SK-N-SH (cell line): ENCODE results near the gene PTPRG. TPM values are rescaled to one million over a fixed set of nuclear protein-coding genes. Genes with fewer than 3 reads are reported as not detected.

Experiments
- CTCF ChIA-PET: fragments of 300-600, 350-600 bp; formaldehyde crosslinking; extraction: SDS; loops from one replicate; lab custom pipeline; 2021; lab: Yijun Ruan, JAX
- POLR2A ChIA-PET: fragments of 350-600 bp; sonication (Branson Sonifier 250); formaldehyde crosslinking; extraction: SDS; loops from one replicate; lab custom pipeline; 2020; ENCODE audit warnings: antibody characterized with exemption, inconsistent platforms; lab: Yijun Ruan, JAX
- DNase-seq: peaks from one replicate; pipeline ENCODE4 v3.0.0; 2012
- H2AFZ ChIP-seq: fragments of 200-600 bp; sonication (generic); 2 replicates; pipeline ENCODE4 v1.8.1; 2016; ENCODE audit warnings: antibody characterized with exemption, mild to moderate bottlenecking, low read depth
- H3F3A ChIP-seq: fragments of 200-600 bp; sonication (generic); replicated peaks from 2 replicates; pipeline ENCODE3; 2016; ENCODE audit warnings: antibody characterized with exemption, mild to moderate bottlenecking; ENCODE audit not compliant: insufficient read depth
- H3K27ac ChIP-seq, 2 experiments: fragments of 200-500 bp in 1 of 2; fragments of 200-600 bp in 1 of 2; sonication (Bioruptor generic) in 1 of 2; sonication (generic), shearing (Covaris generic) in 1 of 2; 2 replicates each; pipeline versions ENCODE4 v1.5.1 to v1.6.1; 2014 to 2016; ENCODE audit warnings: low read depth in 2 of 2, inconsistent platforms in 1 of 2, low read length in 1 of 2, mild to moderate bottlenecking in 1 of 2, mixed read lengths in 1 of 2
- H3K27me3 ChIP-seq: fragments of 200-600 bp; sonication (generic), shearing (Covaris generic); 2 replicates; pipeline ENCODE4 v1.6.1; 2016; ENCODE audit warnings: mixed run types; ENCODE audit not compliant: insufficient read depth
- H3K36me3 ChIP-seq, 2 experiments: fragments of 200-500 bp in 1 of 2; fragments of 200-600 bp in 1 of 2; sonication (Bioruptor generic) in 1 of 2; sonication (generic) in 1 of 2; replicated peaks in 1 of 2; 2 replicates each; pipeline versions ENCODE3 to v1.5.1; 2014 to 2016; ENCODE audit warnings: low read length in 1 of 2, mild to moderate bottlenecking in 1 of 2; ENCODE audit not compliant: insufficient read depth in 2 of 2, control insufficient read depth in 1 of 2
- H3K4me1 ChIP-seq, 2 experiments: fragments of 200-500 bp in 1 of 2; fragments of 200-600 bp in 1 of 2; sonication (Bioruptor generic) in 1 of 2; sonication (generic), shearing (Covaris generic) in 1 of 2; 2 replicates each; pipeline versions ENCODE4 v1.5.1 to v1.6.1; 2014 to 2016; ENCODE audit warnings: low read depth in 1 of 2, low read length in 1 of 2, mixed run types in 1 of 2; ENCODE audit not compliant: insufficient read depth in 2 of 2, control insufficient read depth in 1 of 2
- H3K4me2 ChIP-seq: fragments of 200-600 bp; sonication (generic), shearing (Covaris generic); 2 replicates; pipeline ENCODE4 v1.6.1; 2017; ENCODE audit warnings: mixed run types
- H3K4me3 ChIP-seq, 2 experiments: fragments of 200-500 bp in 1 of 2; fragments of 200-600 bp in 1 of 2; sonication (Bioruptor generic) in 1 of 2; sonication (generic), shearing (Covaris generic) in 1 of 2; 2 replicates each; pipeline versions ENCODE4 v1.5.1 to v1.8.1; 2014 to 2016; ENCODE audit warnings: low read depth in 2 of 2, inconsistent platforms in 1 of 2, low read length in 1 of 2, mild to moderate bottlenecking in 1 of 2, mixed read lengths in 1 of 2, moderate library complexity in 1 of 2
- H3K79me2 ChIP-seq: fragments of 200-600 bp; sonication (generic); 2 replicates; pipeline ENCODE4 v1.8.1; 2017; ENCODE audit warnings: mild to moderate bottlenecking; ENCODE audit not compliant: insufficient read depth
- H3K9ac ChIP-seq: fragments of 200-600 bp; sonication (generic); 2 replicates; pipeline ENCODE4 v1.6.1; 2017; ENCODE audit warnings: mixed run types
- H3K9me2 ChIP-seq: fragments of 200-600 bp; sonication (generic); 2 replicates; pipeline ENCODE4 v1.6.1; 2017; ENCODE audit warnings: mixed run types
- H3K9me3 ChIP-seq: fragments of 200-600 bp; sonication (generic); 2 replicates; pipeline ENCODE4 v1.6.1; 2017; ENCODE audit warnings: mixed run types, mild to moderate bottlenecking, moderate library complexity
- H4K20me1 ChIP-seq: fragments of 200-600 bp; sonication (generic); 2 replicates; pipeline ENCODE4 v1.6.1; 2017; ENCODE audit warnings: mild to moderate bottlenecking, mixed run types; ENCODE audit not compliant: insufficient read depth
- EZH2phosphoT487 ChIP-seq: fragments of 200-600 bp; sonication (generic); IDR thresholded peaks from 2 replicates; pipeline ENCODE4 v1.6.1; 2017; ENCODE audit warnings: low read depth, mixed run types, mild to moderate bottlenecking, antibody characterized with exemption, moderate library complexity, borderline replicate concordance
- FOSL2 ChIP-seq: IDR thresholded peaks from 2 replicates; pipeline ENCODE4 v1.4.0; 2012; ENCODE audit warnings: low read depth, mild to moderate bottlenecking, moderate library complexity, borderline replicate concordance
- FOXJ3 ChIP-seq: sonication (generic); formaldehyde crosslinking; IDR thresholded peaks from 2 replicates; pipeline ENCODE4 v1.5.1; 2020; ENCODE audit warnings: mild to moderate bottlenecking, missing genetic modification reagents
- FOXM1 ChIP-seq: IDR thresholded peaks from 2 replicates; pipeline ENCODE4 v1.4.0; 2012; ENCODE audit warnings: low read depth, mild to moderate bottlenecking
- GABPA ChIP-seq: IDR thresholded peaks from 2 replicates; pipeline ENCODE4 v1.4.0; 2012; ENCODE audit warnings: low read depth, mild to moderate bottlenecking
- MXI1 ChIP-seq: IDR thresholded peaks from 2 replicates; pipeline ENCODE4 v1.6.1; 2012; ENCODE audit warnings: mild to moderate bottlenecking, low read depth, low read length, improper control_type of control experiment
- NRF1 ChIP-seq: IDR thresholded peaks from 2 replicates; pipeline ENCODE4 v1.6.1; 2012; ENCODE audit warnings: low read depth, mild to moderate bottlenecking, low read length
- POLR2AphosphoS5 ChIP-seq: IDR thresholded peaks from 2 replicates; pipeline ENCODE4 v1.6.1; 2012; ENCODE audit warnings: low read depth, low read length
- RFX5 ChIP-seq: IDR thresholded peaks from 2 replicates; pipeline ENCODE4 v1.6.1; 2012; ENCODE audit warnings: mild to moderate bottlenecking, improper control_type of control experiment, low read length
- SIN3A ChIP-seq: IDR thresholded peaks from 2 replicates; pipeline ENCODE4 v1.6.1; 2012; ENCODE audit warnings: low read depth, mild to moderate bottlenecking, low read length, moderate library complexity, borderline replicate concordance
- SMC3 ChIP-seq: IDR thresholded peaks from 2 replicates; pipeline ENCODE4 v1.6.1; 2012; ENCODE audit warnings: low read depth, low read length, improper control_type of control experiment
- TAF1 ChIP-seq: IDR thresholded peaks from 2 replicates; pipeline ENCODE4 v1.6.1; 2012; ENCODE audit warnings: low read depth, mild to moderate bottlenecking, low read length, moderate library complexity, borderline replicate concordance
- TEAD4 ChIP-seq: IDR thresholded peaks from 2 replicates; pipeline ENCODE4 v1.4.0; 2012; ENCODE audit warnings: mild to moderate bottlenecking, borderline replicate concordance; ENCODE audit not compliant: insufficient read depth
- WGBS: methylation state at CpG from one replicate; pipeline ENCODE4 v1.1.6; 2017; ENCODE audit warnings: low lambda C conversion rate; 5-methylcytosine and 5-hydroxymethylcytosine counted together
- polyA plus RNA-seq, 3 experiments: library from polyadenylated mRNA; depleted of rRNA; stranded (reverse); fragments of >200 nt; gene quantifications; 2 replicates each; pipeline ENCODE4 v1.2.3, GENCODE V29; 2012
- TF ChIP-seq, protein P1 (sequence below): IDR thresholded peaks from 2 replicates; pipeline ENCODE4 v1.4.0; 2012; ENCODE audit warnings: low read depth
- TF ChIP-seq, protein P2 (sequence below): fragments of 150-350 bp; IDR thresholded peaks from 2 replicates; pipeline ENCODE4 v1.6.1; 2016; ENCODE audit warnings: mild to moderate bottlenecking, low read depth, low read length
- TF ChIP-seq, protein P3 (sequence below): IDR thresholded peaks from 2 replicates; pipeline ENCODE4 v1.4.0; 2012; ENCODE audit warnings: low read depth, borderline replicate concordance
- TF ChIP-seq, protein P4 (sequence below): fragments of 150-350 bp; IDR thresholded peaks from 2 replicates; pipeline ENCODE4 v1.6.1; 2017; ENCODE audit warnings: antibody characterized with exemption, low read length, low read depth, borderline replicate concordance

PTPRG gene
- polyA plus RNA-seq, 1 of the 3 experiments (the other 2 are of a cell fraction): 14.1 TPM

DNA sequence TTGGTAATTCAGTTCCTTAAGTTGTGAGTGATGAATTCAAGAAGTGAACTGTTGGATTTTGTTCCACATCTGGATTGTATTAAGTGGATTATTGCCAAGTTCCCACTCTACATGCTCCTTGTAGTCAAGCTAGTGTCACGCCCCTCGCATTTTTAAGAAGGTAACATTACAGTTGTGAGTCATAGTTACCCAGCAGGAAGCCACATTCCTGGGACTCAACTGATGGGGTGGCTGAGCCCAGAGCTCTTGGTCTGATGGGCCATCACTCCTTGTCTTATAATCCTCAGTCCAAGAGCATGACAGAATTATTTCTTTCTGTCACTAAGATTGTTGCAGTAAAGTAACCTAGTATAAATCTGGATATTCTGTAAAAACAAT lies 102.7 kb downstream of the PTPRG start (continued):
- no peak for TF ChIP-seq RFX5

DNA sequence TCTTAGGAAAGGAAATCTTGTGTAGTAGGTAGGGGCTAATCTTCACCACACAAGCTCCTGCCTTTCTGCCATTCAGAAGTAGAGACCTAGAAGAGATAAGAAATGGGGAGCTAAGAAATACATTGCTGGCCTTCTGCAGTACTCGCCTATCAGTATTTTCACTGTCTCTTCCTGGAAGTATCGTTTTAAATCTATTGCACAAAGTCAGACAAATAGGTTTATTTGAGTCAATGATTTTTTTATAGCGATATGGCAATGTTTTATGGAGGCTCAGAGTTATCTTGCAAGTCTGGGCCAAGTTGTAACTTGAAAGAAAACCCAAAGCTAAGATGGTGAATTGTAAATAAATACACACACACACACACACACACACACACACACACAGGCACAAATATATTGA lies 103.8 kb downstream of the PTPRG start:
- CTCF ChIA-PET: no interaction called here

DNA sequence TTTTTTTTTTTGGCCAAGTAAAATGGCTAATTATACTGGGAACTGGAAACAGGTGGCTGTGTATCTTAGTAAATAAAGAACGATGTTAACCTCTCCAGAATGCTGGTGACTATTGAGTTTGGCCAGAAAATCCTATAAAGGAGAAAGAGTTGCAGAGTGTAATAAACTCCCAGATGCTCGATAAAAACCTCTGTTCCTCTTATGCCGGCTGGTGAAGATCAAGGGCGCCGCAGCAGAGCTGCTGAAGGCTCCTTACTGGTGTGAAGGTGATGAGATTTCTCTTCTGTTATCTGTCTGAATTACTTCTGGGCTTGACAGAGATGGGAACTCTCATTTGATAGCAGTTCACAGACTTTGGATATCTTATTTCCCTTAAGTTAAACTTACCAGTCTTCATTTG lies 104.6 kb downstream of the PTPRG start:
- WGBS: 89% methylated on average over 5 of the region's 5 CpGs
- Histone ChIP-seq H3K27ac (no peak overlapping the region), H3K9me3 (no peaks in the 10 kb centered on the region), H3F3A (peaks cover 13% of the 10 kb centered on the region), H3K9me2 (no peaks in the 10 kb centered on the region), H2AFZ (no peak overlapping the region), H3K79me2 (peaks cover 43% of the 10 kb centered on the region), H3K27me3 (no peaks in the 10 kb centered on the region), H3K4me2 (no peak overlapping the region), H4K20me1 (no peaks in the 10 kb centered on the region), H3K9ac (no peak overlapping the region), H3K4me1 (peaks cover 0 to 2% of the 10 kb centered on the region in 2 experiments; a peak in 2 of 4 replicates), H3K36me3 (no peaks in the 10 kb centered on the region), H3K4me3 (no peak overlapping the region)
- ChIA-PET CTCF (interaction anchor here (2.0 kb wide), 1 partner anchor 17 kb away, joined by 5 read pairs; no protein-coding TSS in a partner anchor), POLR2A (no interaction called here)
- DNase-seq: no peak
- TF ChIP-seq GABPA (no peak), TAF1 (no peak), MXI1 (no peak), EZH2phosphoT487 (no peak), FOSL2 (no peak), NRF1 (no peak), TEAD4 (no peak), SMC3 (no peak)
- TF ChIP-seq, protein P1, sequence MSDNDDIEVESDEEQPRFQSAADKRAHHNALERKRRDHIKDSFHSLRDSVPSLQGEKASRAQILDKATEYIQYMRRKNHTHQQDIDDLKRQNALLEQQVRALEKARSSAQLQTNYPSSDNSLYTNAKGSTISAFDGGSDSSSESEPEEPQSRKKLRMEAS: no peak
- TF ChIP-seq, protein P2, sequence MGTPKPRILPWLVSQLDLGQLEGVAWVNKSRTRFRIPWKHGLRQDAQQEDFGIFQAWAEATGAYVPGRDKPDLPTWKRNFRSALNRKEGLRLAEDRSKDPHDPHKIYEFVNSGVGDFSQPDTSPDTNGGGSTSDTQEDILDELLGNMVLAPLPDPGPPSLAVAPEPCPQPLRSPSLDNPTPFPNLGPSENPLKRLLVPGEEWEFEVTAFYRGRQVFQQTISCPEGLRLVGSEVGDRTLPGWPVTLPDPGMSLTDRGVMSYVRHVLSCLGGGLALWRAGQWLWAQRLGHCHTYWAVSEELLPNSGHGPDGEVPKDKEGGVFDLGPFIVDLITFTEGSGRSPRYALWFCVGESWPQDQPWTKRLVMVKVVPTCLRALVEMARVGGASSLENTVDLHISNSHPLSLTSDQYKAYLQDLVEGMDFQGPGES: no peak

More for the DNA sequence above, 103.8 kb downstream of the PTPRG start:
- peaks cover 13% of the 10 kb centered on the region for H3F3A ChIP-seq
- H3K27ac ChIP-seq: 0 out of 4 replicates have a peak overlapping the region, but pooled peaks of 1 of the 2 experiments have one; percentile 93
- H4K20me1 ChIP-seq: no peaks in the 10 kb centered on the region
- POLR2A ChIA-PET: no interaction called here
- H3K4me1 ChIP-seq: peaks cover 0 to 2% of the 10 kb centered on the region in 2 experiments; a peak in 2 of 4 replicates
- H3K79me2 ChIP-seq: peaks cover 42% of the 10 kb centered on the region
- no peaks in the 10 kb centered on the region for H3K9me2 ChIP-seq
- no peaks in the 10 kb centered on the region for H3K9me3 ChIP-seq
- no peak overlapping the region for H3K4me3 ChIP-seq
- no peak for DNase-seq
- no peaks in the 10 kb centered on the region for H3K36me3 ChIP-seq
- H2AFZ ChIP-seq: no peak overlapping the region
- no peak overlapping the region for H3K4me2 ChIP-seq
- TF ChIP-seq, protein P1: no peak
- TF ChIP-seq FOXM1 (no peak), GABPA (no peak), NRF1 (no peak), SIN3A (no peak), RFX5 (no peak), POLR2AphosphoS5 (no peak), FOXJ3 (CRISPR knock-in tag) (no peak)
- TF ChIP-seq, protein P3, sequence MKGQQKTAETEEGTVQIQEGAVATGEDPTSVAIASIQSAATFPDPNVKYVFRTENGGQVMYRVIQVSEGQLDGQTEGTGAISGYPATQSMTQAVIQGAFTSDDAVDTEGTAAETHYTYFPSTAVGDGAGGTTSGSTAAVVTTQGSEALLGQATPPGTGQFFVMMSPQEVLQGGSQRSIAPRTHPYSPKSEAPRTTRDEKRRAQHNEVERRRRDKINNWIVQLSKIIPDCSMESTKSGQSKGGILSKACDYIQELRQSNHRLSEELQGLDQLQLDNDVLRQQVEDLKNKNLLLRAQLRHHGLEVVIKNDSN: no peak
- TF ChIP-seq, protein P4, sequence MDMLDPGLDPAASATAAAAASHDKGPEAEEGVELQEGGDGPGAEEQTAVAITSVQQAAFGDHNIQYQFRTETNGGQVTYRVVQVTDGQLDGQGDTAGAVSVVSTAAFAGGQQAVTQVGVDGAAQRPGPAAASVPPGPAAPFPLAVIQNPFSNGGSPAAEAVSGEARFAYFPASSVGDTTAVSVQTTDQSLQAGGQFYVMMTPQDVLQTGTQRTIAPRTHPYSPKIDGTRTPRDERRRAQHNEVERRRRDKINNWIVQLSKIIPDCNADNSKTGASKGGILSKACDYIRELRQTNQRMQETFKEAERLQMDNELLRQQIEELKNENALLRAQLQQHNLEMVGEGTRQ: no peak
- H3K27me3 ChIP-seq: no peaks in the 10 kb centered on the region
- 95% methylated on average over 3 of the region's 3 CpGs for WGBS
- no peak overlapping the region for H3K9ac ChIP-seq
